DMS153 treated with DMSO at 0.1 percent for 48 hours (cell line): Measurements from ENCODE around the gene NPAS3.

Source experiments
- DNase-seq: peaks from one replicate; lab custom pipeline; 2025; ENCODE audit not compliant: unreplicated experiment; lab: John Stamatoyannopoulos, UW

The NPAS3 gene

GRCh38 chr14:32938719-32939253, at the start of gene NPAS3:
TSS of gene NPAS3 (plus strand) at chr14:32938879.
- no peak for DNase-seq

GRCh38 chr14:32896979-32897697, 41.5 kb upstream of the NPAS3 start:
- peak; percentile 72 for DNase-seq

GRCh38 chr14:32897698-32898064, 41.0 kb upstream of the NPAS3 start:
- DNase-seq, result no peak

GRCh38 chr14:32898876-32899275, 39.8 kb upstream of the NPAS3 start:
- DNase-seq, result no peak

GRCh38 chr14:32900547-32900946, 38.1 kb upstream of the NPAS3 start:
- no peak for DNase-seq

- DNase-seq, result no peak
Measured at GRCh38 chr14:32905013-32905412, 33.7 kb upstream of the NPAS3 start.

GRCh38 chr14:32906672-32907071, 32.0 kb upstream of the NPAS3 start:
- DNase-seq, result no peak

- DNase-seq, result no peak
Measured at GRCh38 chr14:32908196-32909084, 30.2 kb upstream of the NPAS3 start.

GRCh38 chr14:32913725-32914124, 25.0 kb upstream of the NPAS3 start:
- DNase-seq, result no peak

- no peak for DNase-seq
Measured at GRCh38 chr14:32914391-32914790, 24.3 kb upstream of the NPAS3 start.

- no peak for DNase-seq
Measured at GRCh38 chr14:32920696-32921276, 17.9 kb upstream of the NPAS3 start.

- no peak for DNase-seq
Measured at GRCh38 chr14:32925439-32925838, 13.2 kb upstream of the NPAS3 start.

- DNase-seq, result no peak
Measured at GRCh38 chr14:32932302-32932913, 6.3 kb upstream of the NPAS3 start.

GRCh38 chr14:32932914-32933628, 5.6 kb upstream of the NPAS3 start:
- DNase-seq, result no peak

GRCh38 chr14:32933629-32934072, 5.0 kb upstream of the NPAS3 start:
- peak; percentile 28 for DNase-seq

GRCh38 chr14:32934073-32934880, 4.4 kb upstream of the NPAS3 start:
- peak; percentile 42 for DNase-seq

- DNase-seq, result no peak
Measured at GRCh38 chr14:32934881-32935633, 3.6 kb upstream of the NPAS3 start.

- peak; percentile 45 for DNase-seq
Measured at GRCh38 chr14:32939254-32940065, 781 bp downstream of the NPAS3 start.
